GM21717 (cell line): ENCODE data around the gene CDC42EP3.

Experiments used
- ATAC-seq: cut with Tn5 transposase; IDR thresholded peaks from one replicate; pipeline ENCODE4 v1.9.1; 2021; ENCODE audit warnings: mild to moderate bottlenecking, moderate library complexity; ENCODE audit not compliant: unreplicated experiment

The CDC42EP3 gene, protein sequence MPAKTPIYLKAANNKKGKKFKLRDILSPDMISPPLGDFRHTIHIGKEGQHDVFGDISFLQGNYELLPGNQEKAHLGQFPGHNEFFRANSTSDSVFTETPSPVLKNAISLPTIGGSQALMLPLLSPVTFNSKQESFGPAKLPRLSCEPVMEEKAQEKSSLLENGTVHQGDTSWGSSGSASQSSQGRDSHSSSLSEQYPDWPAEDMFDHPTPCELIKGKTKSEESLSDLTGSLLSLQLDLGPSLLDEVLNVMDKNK

DNA sequence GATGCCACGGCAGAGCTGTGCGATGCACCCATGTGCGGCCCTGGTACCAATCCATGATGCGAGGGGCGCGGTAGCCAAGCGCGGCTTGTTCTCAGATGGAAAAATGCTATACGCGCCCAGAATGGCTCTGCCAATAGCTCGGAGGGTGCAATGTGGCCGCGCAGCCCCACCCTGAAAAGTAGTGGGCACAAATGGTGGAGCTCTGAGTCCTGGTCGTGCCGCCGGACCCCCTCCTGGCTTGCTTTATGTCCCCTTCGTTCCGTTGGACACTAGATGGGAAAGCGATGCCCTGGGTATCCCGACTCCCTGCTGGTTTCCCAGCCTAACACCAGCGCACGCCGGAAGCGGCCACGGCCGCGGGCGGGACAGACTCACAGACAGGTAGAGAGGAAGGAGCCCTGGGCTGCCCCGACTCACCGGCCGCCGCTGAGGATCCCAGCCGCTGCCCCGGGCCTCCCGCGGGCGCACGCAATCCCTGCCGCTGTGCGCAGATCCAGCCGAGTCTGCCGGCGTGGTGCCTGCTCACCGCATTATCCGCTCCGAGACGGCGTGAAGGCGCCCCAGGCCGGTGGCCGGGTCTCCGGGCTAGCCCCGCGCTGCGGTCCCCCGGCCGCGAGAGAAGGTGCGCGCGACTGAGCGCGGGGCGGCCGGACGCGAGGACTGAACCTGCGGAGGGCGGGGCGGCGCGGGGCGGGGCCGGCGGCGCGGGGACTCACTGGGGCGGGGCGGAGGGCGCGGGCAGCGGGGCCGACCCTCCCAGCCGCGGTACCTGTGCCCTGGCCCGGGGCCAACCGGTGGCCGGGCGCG is at the start of gene CDC42EP3:
Gene CDC42EP3 (minus strand): TSS at position 634 of the 807 bp plus-strand sequence. CDS start 25,055 bp downstream, outside the sequence.
- ATAC-seq: peak; percentile 44

DNA sequence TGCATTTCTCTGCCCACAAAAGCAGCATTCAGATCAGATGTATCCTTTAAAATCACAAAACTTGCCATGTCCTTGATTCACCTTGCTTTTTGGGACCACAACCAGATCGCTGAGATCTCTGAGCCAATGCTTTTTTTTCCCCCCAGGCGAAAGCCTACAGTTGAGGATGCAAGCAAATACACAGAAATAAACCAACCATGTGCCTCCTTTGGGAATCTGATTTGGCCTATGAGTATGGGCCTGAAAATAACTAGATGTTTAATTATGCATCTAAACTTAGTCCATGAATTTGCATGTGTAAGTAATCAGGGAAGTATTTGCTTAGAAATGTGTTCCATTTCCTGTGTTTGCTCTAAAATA is 49.7 kb upstream of the CDC42EP3 start:
- ATAC-seq: no peak

DNA sequence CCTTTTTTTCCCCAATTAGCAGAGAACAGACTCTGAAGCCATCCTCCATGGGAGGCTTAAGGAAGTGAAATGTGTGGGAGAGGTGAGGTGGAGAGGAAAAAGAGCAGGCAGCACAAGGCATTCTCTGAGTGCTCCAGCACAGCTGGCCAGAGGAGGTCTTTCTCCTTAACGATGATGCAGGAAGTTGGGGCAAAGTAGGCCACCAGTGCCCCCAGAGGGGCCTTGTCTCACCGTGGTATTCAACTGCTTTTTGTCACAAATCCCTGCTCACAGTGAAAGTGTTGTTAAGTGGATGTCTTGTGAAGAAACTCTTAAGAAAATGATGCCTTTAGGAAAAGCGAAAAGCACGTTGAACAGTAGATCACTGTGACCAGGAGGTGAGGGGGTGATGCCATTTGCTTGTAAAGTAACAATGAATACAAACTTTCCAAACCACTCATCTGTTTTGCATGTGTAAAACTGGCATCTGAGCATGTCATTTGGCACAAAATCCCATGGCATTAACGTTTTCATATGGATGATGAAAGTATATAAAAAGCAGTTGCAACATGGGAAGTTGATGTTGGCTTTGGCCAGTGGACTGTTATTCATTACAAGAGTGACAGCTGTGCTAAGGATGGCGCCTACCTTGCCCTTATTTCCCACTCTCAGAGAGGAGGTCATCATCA is 49.2 kb upstream of the CDC42EP3 start:
- no peak for ATAC-seq

DNA sequence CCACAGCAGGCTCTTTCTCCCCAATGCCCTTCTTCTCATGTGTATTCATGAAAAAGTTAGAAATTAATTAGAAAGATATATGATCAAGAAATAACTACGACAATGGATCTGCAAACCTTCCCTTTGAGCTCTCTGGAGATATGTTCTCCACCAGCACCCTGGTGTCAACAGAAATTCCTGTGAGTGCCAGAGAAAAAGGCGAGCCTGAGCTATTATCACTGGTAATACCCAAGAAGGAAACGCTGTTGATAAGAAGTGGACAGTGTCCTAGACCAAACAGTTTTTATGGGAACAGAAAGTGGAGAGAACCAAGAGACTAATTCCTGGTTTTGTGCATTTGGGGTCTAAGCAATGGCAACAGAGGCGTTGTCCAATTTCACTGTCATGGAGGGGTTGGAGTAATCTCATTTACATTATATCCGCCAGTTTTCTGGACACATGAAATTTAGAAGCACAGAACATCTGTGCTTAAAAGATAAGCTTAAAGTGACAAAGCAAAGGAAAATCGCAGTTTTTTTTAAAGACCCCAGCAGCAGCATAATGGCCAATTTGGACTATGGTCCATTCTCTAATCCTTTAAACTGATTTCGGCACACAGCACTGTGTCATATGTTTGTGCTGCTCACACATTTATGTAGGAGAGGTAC is 47.2 kb upstream of the CDC42EP3 start:
- no peak for ATAC-seq

DNA sequence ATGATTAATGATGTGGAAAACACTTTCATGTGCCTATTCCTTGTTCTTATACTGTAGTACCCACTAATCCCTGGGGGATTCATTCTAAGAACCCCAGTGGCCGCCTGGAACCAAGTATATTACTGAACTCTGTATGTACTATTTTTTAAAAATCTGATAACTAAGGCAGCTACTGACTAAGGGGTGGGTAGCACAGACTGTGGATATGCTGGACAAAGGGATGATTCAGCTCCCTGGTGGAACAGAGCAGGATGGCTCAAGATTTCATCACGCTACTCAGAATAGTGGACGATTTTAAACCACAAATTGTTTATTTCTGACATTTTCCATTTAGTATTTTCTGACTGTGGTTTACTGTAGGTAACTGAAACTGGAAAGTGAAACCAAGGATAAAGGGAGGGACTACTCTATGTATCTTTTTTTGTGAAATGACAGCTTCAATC is 41.8 kb upstream of the CDC42EP3 start:
- no peak for ATAC-seq

DNA sequence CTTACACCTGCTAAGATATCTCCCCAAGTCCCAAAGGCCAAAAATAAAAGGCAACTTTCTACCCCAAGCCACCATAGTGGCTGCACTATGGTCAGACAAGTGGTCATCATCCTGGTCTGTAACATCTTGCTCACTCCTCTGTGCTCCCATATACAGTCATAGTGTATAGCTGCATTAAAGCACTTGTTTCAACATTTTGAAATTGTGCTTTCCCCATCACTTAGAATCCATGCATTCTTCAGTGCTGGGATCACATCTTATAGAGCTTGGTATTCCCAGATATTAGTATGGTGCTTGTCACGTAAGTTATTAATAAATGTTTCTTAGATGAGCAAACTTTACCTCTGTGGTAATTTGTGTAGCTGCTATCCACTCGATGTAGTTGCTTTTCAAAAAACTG is 40.4 kb upstream of the CDC42EP3 start:
- no peak for ATAC-seq

DNA sequence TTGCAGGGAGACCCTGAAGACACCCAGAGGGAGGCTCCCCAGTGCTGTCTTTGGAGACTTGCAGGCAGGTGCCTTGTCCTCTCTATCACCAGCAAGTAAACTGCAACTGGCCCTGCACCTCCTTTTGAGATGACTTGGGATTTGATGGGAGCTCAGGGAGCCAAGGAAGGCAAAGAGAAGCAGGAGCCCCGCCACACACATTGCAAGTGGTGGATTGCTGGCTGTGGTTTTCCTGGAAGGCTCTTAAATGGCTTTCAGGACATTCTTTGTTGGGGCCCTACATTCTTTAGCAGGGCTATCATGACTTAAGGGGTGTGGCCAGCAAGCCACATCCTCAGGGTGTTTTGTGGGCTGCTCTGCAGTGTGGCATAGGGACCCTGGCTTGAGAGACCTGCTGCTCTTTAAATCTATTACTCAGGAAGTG is 39.9 kb upstream of the CDC42EP3 start:
- no peak for ATAC-seq

DNA sequence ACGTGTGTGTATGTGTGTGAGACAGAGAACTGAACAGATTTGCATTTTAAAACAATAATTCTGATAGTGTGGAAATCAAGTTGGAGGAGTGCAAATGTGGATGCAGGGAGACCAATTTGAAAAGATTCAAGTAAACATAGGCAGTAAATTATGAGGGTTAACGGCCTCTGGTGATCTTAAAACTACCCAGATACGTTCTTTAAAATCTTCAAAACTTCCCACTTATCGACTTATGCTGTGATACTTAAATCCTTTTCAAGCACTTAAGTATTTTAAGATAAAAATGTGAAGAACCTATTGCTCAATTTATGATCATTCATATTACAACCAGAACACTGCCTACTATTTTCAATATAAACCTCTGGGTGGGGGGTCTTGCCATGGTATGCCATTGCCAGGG is 37.7 kb upstream of the CDC42EP3 start:
- no peak for ATAC-seq

DNA sequence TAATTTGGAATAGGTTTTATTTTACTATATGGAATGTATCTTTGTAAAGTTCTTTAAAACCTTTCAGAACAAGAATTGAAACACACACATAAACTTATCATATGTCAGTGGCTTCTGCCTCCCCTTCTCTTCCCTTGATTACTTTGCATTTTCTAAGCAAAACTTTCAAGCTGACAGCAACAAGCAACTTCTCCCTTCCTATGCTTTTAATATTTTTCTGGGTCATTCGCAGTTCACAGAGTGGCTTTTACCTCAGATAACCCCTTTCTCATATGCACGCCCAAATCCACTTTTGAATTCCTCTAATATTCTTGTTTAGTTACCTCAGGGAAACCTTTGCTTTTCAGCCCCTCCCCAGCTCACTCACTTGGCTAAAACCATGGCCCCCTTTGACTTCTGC is 36.7 kb upstream of the CDC42EP3 start:
- no peak for ATAC-seq

DNA sequence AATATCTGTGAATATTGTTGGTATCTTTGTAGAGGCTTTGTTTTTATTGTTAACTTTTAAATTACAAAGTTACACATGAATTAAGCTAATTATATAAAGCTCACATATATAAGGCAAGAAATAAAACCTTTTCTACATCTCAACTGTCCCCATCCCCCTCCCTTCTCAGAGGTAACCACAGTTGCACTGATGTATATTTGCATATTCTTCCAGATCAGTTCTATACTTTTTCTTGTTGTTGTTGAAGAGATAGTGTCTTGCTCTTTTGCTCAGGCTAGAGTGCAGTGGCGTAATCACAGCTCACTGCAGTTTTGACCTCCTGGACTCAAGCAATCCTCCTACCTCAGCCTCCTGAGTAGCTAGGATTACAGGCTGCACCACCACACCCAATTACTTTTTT is 36.0 kb upstream of the CDC42EP3 start:
- no peak for ATAC-seq

DNA sequence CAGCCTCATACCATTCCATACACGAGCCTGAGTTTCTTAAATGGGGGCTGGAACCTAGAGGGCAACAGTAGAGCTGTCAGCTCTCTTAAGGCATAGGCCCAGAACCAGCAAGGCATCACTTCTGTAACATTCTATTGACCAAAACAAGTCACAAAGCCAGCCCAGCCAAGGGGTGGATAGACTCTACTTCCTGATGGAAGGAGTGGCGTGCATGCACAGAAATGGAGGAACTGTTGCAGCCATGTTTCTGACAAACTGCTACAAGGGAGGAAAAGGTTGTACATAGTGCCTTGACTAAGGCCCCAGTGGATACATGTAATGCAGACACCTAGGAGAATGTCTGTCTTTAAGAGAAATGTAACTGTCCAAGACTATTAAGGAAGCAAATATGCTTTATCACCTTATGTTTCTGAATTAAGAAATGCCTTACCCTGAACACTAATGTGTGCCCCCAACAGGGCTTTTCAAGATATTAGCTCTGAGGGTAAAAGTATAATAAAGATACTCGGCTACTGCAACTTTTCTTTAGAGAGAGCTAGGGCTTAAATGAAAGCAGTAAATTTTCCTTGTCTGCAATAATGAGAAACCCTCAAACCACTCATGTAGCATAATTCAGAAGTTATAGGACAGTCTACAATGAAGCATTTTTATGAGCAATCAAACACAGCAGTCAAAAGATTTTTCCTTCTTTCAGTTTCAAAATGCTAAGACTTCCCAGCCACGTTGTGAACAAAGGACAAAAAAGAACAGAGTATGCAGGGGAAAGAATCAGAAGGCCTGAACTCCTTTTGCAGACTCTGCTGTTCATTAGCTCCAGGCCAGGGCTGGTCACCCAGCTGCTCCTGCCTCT is 35.1 kb upstream of the CDC42EP3 start:
- ATAC-seq: no peak

DNA sequence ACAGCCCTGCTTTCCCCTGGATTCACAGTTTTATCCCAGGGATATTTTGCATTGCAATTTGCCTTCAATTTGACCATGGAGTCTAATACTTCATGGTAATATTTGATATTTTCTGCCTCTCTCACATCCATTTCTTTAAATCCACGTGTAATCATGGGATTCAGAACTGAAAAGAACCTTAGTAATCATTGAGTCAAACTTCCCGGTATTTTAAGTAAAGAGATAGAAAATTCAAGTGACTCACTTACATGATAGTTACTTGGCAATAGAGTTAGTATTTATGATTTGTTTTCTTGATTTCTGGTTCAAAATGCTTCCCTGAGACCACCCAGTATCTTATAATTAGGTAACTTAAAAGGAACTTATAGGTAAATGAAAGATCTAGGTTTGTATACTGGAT is 33.7 kb upstream of the CDC42EP3 start:
- no peak for ATAC-seq

DNA sequence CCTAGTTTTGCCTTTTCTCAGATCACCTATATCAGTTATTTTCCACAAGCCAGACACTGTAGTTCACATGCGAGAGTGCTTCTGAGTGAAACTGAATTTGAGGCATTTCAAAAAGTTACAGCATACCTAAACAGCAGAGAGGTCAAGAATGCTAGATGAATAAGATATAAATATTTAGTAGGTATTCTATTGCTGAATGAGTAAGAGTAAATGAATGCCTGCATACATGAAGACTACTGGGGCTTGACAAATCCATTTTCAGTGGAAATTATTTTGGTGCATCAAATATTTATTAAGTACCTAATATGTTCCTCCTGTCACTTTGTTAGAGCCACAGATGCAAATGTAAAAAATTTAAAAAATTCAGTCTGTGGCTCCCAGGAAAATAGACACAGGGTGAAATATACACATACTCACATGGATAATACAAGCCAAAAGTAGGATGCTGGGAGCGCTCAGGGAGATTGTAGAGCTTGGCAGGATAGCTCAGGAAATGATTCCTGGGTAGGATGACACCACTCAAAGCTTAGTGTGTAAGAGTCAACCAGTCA is 27.6 kb upstream of the CDC42EP3 start:
- no peak for ATAC-seq

DNA sequence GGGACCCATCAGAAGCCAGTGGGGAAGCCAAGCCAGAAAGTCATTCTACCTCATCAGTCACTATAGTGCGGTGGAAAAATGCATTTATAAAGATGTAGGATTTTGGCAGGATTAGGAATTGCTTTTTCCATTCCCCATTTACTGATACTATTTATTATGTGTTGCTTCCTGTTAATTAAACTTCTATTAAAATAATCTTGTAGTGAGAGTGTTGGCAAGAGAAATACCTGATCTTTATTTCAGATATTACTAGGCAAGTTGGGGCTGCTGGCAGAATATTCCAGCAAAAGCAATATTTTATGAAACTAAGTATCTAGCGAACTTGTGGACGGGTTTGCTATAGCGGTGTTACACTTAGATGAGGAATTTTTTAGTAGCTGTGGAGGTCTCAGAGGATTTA is 23.9 kb upstream of the CDC42EP3 start:
- no peak for ATAC-seq

DNA sequence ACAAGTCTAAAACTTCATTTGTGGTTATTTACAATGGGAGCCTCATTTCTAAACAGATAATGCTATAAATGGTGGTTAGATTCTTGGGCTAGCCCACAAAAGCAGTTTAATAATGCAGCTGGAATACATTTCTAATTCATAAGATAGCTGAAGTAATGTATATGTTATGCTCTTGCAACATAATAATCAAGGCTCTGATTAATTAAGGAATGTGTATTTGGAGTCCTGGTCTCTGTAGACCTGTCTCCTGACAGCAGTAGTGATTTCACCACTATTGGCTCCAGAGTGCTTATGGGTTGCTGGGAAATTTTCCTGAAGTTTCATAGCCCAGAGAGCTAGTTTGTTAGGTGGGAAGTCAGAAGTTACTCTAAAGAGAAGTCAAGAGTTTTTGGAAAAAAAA is 21.3 kb upstream of the CDC42EP3 start:
- ATAC-seq: no peak

DNA sequence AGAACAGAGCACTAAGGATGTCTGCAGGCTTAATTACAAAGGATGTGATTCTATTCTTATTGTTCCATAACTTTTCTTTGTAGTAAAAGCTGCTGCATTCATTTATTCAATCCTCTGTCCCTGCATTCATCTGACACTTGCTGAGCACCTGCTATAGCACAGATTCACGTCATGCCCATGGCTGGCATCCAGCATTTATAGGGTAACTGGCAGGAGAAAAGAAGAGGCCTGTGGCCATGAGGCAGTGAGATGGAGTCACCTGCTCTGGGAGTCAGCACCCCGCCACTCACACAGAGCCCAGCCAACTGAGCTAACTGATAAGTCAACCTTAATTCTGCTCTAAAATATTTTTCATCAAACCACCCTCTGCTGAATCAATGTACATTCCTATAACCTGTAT is 18.3 kb upstream of the CDC42EP3 start:
- ATAC-seq: no peak

DNA sequence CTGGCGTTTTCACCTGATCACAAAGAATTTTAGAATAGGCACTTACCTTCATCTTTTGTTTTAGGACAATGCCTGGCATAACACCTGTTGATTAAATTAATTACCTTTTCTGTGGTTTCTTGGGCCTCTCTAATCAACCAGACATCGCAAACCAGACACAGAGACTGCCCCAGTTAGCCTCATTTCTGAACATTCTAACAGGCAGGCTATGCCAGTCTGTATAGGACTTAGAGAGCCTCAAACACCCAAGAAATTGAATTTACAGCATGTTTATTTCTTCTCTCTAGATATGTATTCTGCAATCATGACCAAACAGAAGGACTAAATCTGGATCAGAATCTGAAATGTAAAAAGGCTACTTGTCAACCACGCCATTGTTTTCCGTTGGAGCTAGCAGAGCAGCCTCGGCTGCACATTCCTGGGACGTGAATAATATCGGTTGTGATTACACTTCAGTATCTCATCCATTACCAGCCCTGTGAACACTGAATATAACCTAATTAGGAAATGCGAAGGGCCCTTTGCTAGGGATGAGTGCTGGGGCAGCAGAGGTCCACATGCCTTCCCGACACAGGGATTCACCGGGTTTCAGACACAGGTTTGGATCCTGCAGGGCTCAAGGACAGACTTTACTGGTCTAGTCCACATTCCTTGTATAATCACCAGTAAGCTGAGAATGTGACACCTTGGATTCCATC is 17.5 kb upstream of the CDC42EP3 start:
- ATAC-seq: no peak

DNA sequence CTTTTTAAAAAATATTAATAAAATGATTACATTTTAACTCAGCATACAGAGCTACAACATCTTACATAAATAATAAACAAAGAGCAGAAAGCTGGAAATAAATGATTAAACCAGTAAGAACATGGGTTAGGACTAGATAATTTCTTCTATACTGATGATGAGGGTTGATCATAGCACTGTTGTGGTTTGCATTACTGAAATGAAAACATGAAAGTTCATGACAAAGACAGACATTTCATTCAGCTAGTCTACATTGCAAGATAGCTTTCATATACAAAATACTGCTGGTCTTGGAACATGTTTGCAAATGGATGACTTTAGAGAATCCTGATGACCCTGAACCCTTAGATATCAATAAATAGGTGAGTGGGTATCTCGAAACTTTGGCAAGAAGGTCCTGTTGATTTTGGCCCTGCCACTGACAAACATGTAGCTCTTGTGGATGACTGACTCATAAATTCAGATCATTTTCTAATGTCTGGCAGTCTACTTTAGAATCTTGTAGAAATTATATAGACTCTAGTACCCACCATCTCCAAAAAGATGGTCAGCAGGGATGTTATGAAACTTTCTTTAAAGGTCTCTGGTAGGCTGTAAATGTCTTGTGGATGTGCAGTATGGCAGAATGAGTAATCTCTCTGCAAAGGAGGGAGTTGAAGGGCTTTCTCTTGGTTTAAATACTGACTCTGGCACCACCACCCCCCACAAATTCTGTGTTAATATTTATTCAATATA is 15.5 kb upstream of the CDC42EP3 start:
- ATAC-seq: no peak

DNA sequence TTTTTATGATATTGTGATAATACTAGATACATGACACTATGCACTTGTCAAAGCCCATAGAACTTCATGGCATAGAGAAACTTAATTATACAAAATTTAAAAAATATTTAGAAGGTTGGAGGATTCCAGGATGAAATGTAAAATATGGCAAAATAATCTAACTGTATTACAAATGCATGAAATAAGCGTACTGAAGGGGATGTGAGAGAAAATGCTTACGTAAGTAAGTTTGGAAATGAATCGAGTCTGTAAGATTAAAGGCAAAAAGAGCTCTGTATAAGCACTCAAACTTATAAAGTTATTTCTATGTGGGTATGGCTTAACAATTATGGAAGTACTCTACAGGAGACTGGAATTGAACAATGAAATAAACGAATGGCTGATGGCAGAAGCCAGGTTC is 13.4 kb upstream of the CDC42EP3 start:
- no peak for ATAC-seq
